ENCODE data around the gene PLCH2. TPM values are rescaled to one million over a fixed set of nuclear protein-coding genes. Genes with fewer than 3 reads are reported as not detected.
A peak's percentile ranks its signal among the peaks of the same experiment; 100 is the strongest.

Gene PLCH2
- total and polyA plus RNA-seq, 9 of the 15 experiments (the other 6 are each of a cell fraction or from before 2014, with no cell fraction given) = 0.16 TPM; not detected in 8

- TF ChIP-seq ZBTB40 (IDR thresholded peaks at IDR 0.05) (0 out of 2 replicates have a peak, but pooled peaks have one; percentile 33), ZBTB40 (CRISPR knock-in tag; IDR thresholded peaks at IDR 0.05) (no peak), RAD21 (CRISPR knock-in tag; conservative IDR thresholded peaks at IDR 0.05 in 1 of 2, IDR thresholded peaks at IDR 0.05 in 1 of 2) (no peak), ARID4B (CRISPR knock-in tag; IDR thresholded peaks at IDR 0.05) (peak; percentile 42; the same call in 1 of the 2 replicates)
Observed at GRCh38 chr1:2525572-2525919, 49.5 kb downstream of the PLCH2 start (continued).
